Kidney epithelial cell (primary cell): Measurements from ENCODE around the gene THADA. TPM values are rescaled to one million over a fixed set of nuclear protein-coding genes. Genes with fewer than 3 reads are reported as not detected.

Experiments used
- DNase-seq: peaks from one replicate; pipeline ENCODE4 v3.0.0-alpha.2; 2010; ENCODE audit warnings: low read depth
- H3K27me3 ChIP-seq: 2 replicates; pipeline ENCODE4 v1.6.0; 2011; ENCODE audit warnings: low read length; ENCODE audit not compliant: control insufficient read depth, insufficient read depth
- H3K36me3 ChIP-seq: 2 replicates; pipeline ENCODE4 v1.5.1; 2011; ENCODE audit warnings: low read length; ENCODE audit not compliant: control insufficient read depth, insufficient read depth
- H3K4me3 ChIP-seq: 2 replicates; pipeline ENCODE4 v1.5.1; 2011; ENCODE audit warnings: low read depth, mild to moderate bottlenecking, control low read depth, low read length
- CTCF ChIP-seq: IDR thresholded peaks from 2 replicates; pipeline ENCODE4 v1.5.1; 2011; ENCODE audit warnings: mild to moderate bottlenecking, moderate library complexity, low read length, control low read depth, inconsistent platforms; ENCODE audit not compliant: insufficient read depth, poor library complexity, severe bottlenecking
- total RNA-seq: library from RNA; depleted of rRNA; stranded (reverse); fragments of >200 nt; gene quantifications from 2 replicates; pipeline ENCODE4 v1.2.3, GENCODE V29; 2015

The THADA gene
- total RNA-seq, 1 donor from 2014 or later = 21.5 TPM

GRCh38 chr2:43423941-43424261, 171.9 kb downstream of the THADA start:
- no peak for DNase-seq
- TF ChIP-seq CTCF = no peak
- no peaks in the 10 kb centered on the region for H3K36me3 ChIP-seq
- no peaks in the 10 kb centered on the region for H3K27me3 ChIP-seq
- H3K4me3 ChIP-seq = no peak overlapping the region

- no peak overlapping the region for H3K4me3 ChIP-seq
- H3K36me3 ChIP-seq = no peaks in the 10 kb centered on the region
- TF ChIP-seq CTCF = no peak
- DNase-seq = no peak
- no peaks in the 10 kb centered on the region for H3K27me3 ChIP-seq
Observed at GRCh38 chr2:43421194-43421593, 174.6 kb downstream of the THADA start.

- Histone ChIP-seq H3K4me3 (no peak overlapping the region), H3K27me3 (no peaks in the 10 kb centered on the region), H3K36me3 (no peaks in the 10 kb centered on the region)
- no peak for TF ChIP-seq CTCF
- no peak for DNase-seq
Observed at GRCh38 chr2:43420389-43420801, 175.4 kb downstream of the THADA start.

GRCh38 chr2:43419876-43420275, 176.0 kb downstream of the THADA start:
- no peak overlapping the region for H3K4me3 ChIP-seq
- TF ChIP-seq CTCF = no peak
- H3K36me3 ChIP-seq = no peaks in the 10 kb centered on the region
- no peak for DNase-seq
- H3K27me3 ChIP-seq = no peaks in the 10 kb centered on the region

GRCh38 chr2:43419243-43419642, 176.6 kb downstream of the THADA start:
- TF ChIP-seq CTCF = no peak
- no peak for DNase-seq

GRCh38 chr2:43418680-43419079, 177.2 kb downstream of the THADA start:
- Histone ChIP-seq H3K4me3 (no peak overlapping the region), H3K27me3 (no peaks in the 10 kb centered on the region), H3K36me3 (no peaks in the 10 kb centered on the region)
- DNase-seq = no peak
- TF ChIP-seq CTCF = no peak

More at GRCh38 chr2:43419243-43419642, 176.6 kb downstream of the THADA start:
- Histone ChIP-seq H3K27me3 (no peaks in the 10 kb centered on the region), H3K36me3 (no peaks in the 10 kb centered on the region), H3K4me3 (no peak overlapping the region)
